AG04449 (cell line): ENCODE results near the gene CDKL4.
A peak's percentile ranks its signal among the peaks of the same experiment; 100 is the strongest.

Experiments
- CTCF ChIA-PET: fragments of 350-600 bp; formaldehyde crosslinking; extraction: SDS; loops from one replicate; lab custom pipeline; 2021; ENCODE audit warnings: antibody characterized with exemption; lab: Yijun Ruan, JAX
- POLR2A ChIA-PET: fragments of 400-600, 350-600 bp; formaldehyde crosslinking; extraction: SDS; loops from one replicate; lab custom pipeline; 2020; ENCODE audit warnings: antibody characterized with exemption, inconsistent platforms; lab: Yijun Ruan, JAX
- DNase-seq: peaks from one replicate; pipeline ENCODE4 v3.0.0-alpha.2; 2010; ENCODE audit warnings: low read depth, low spot score
- H3K4me3 ChIP-seq: 2 replicates; pipeline ENCODE4 v1.5.1; 2011; ENCODE audit warnings: low read depth, mild to moderate bottlenecking, control low read depth, low read length
- CTCF ChIP-seq: IDR thresholded peaks from one replicate; pipeline ENCODE4 v1.5.1; 2011; ENCODE audit warnings: mild to moderate bottlenecking, moderate library complexity, low read length, control low read depth, inconsistent platforms; ENCODE audit not compliant: insufficient read depth; ENCODE audit errors: missing control alignments

CDKL4 gene

GRCh38 chr2:39243469-39244123 is at the start of gene CDKL4:
CDKL4 (minus strand) TSS chr2:39243970.
- ChIA-PET POLR2A (no interaction called here), CTCF (no interaction called here)
- DNase-seq: no peak
- TF ChIP-seq CTCF: no peak
- peak within 1 kb of the TSS; percentile 47 for H3K4me3 ChIP-seq

- H3K4me3 ChIP-seq: no peak overlapping the region
- CTCF ChIA-PET: no interaction called here
- no peak for DNase-seq
- POLR2A ChIA-PET: no interaction called here
- no peak for TF ChIP-seq CTCF
Observed at GRCh38 chr2:39290433-39290832, 46.7 kb upstream of the CDKL4 start.

GRCh38 chr2:39289609-39290008 is 45.8 kb upstream of the CDKL4 start:
- TF ChIP-seq CTCF: no peak
- DNase-seq: no peak
- POLR2A ChIA-PET: no interaction called here
- CTCF ChIA-PET: no interaction called here
- H3K4me3 ChIP-seq: no peak overlapping the region

GRCh38 chr2:39283561-39283960 is 39.8 kb upstream of the CDKL4 start:
- no peak overlapping the region for H3K4me3 ChIP-seq
- DNase-seq: no peak
- TF ChIP-seq CTCF: no peak
- ChIA-PET POLR2A (no interaction called here), CTCF (no interaction called here)

GRCh38 chr2:39281391-39281790 is 37.6 kb upstream of the CDKL4 start:
- ChIA-PET POLR2A (no interaction called here), CTCF (no interaction called here)

GRCh38 chr2:39275016-39275415 is 31.2 kb upstream of the CDKL4 start:
- no peak for DNase-seq
- POLR2A ChIA-PET: no interaction called here
- CTCF ChIA-PET: no interaction called here
- TF ChIP-seq CTCF: no peak
- H3K4me3 ChIP-seq: no peak overlapping the region

More at GRCh38 chr2:39281391-39281790, 37.6 kb upstream of the CDKL4 start:
- TF ChIP-seq CTCF: no peak
- no peak overlapping the region for H3K4me3 ChIP-seq
- DNase-seq: no peak
